Activated CD4-positive, alpha-beta T cell treated with anti-CD3 and anti-CD28 coated beads, Interleukin-2, amount 50 U/mL, for 24 hours (primary cell): ENCODE results near the gene PSME2.
A peak's percentile ranks its signal among the peaks of the same experiment; 100 is the strongest.
"Not testable (repeated sequence)": the region's sequence is repeated elsewhere in the genome, so short reads cannot be mapped to it uniquely, and the experiment has no call there.

Source experiments
- DNase-seq, 2 donors: peaks; one replicate each; pipeline ENCODE4 v3.0.0-alpha.2; 2020; ENCODE audit warnings: low read depth in 1 of 2, low spot score in 1 of 2

PSME2 gene

DNA sequence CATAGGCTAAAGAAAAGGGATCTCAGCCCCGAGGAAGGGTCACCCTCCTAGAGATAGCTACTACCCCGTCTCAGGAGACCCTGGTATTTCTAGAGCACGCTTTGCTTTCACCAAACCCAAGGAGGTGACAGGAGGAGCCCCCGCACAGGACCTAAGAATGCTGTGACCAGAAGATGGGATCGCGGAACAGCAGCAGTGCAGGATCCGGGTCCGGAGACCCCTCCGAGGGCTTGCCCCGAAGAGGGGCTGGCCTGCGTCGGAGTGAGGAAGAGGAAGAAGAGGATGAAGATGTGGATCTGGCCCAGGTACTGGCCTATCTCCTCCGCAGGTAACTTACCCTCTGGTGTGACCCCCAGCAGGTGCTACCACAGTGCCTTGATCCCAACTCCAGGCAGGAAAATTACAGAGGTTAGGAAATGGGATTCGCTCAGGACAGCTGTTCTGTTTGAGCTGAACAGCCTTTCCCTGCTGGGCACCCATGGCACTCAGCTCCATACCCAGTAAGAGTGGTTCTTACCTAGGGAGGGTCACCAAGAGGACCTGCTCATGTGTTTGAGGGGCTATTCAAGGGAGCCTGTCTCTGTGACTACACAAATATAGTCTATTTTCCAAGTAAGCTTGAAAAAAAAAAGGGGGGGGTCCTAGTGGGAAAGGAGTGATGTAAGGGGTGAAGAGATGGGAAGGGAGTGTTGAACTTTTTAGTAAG lies 30.8 kb downstream of the PSME2 start:
- no peak for DNase-seq

- peak; percentile 98 for DNase-seq
Observed at GRCh38 chr14:24114532-24115421, 31.6 kb downstream of the PSME2 start, which contains the start of the genes DCAF11 and NRL. DCAF11 (plus strand) TSS chr14:24114777; CDS start chr14:24115595, 818 bp downstream. NRL (minus strand) TSS chr14:24114949; CDS start chr14:24082848, 32,101 bp downstream.

DNA sequence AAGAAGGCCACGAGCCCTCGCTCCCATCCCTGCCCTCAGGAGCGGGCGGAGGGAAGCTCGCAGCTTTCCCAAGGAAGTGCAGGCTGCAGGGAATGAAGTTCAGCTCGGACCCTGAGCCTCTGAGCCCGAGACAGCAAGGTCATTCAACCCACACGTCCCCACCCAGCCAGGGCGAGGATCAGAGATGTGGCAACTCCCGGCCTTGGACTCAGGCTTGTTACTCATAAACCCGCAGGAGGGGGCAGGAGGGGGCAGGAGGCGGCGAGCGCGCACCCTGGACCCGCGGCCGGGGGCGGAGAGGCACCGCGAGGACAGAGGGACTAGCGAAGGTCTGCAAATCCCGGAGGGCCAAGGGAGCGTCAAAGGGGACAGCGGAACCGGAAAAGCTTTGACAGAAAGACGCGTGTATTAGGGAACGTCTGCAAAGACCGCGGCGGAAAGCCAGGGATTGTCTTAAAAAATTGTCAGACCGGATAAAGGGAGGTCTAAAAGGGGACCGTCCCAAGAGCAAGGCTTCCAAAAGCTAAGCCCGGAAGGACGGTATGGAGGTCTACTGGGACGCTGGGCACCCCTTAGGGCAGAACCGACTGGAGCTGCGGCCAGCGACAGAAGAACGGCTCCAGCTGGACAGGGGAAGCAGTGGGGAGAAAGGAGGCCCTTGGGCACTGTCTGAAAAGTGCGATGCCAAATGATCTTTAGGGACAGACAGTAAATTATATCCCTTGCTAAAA lies 32.4 kb downstream of the PSME2 start:
- DNase-seq, result peak; percentile 61 to 80

DNA sequence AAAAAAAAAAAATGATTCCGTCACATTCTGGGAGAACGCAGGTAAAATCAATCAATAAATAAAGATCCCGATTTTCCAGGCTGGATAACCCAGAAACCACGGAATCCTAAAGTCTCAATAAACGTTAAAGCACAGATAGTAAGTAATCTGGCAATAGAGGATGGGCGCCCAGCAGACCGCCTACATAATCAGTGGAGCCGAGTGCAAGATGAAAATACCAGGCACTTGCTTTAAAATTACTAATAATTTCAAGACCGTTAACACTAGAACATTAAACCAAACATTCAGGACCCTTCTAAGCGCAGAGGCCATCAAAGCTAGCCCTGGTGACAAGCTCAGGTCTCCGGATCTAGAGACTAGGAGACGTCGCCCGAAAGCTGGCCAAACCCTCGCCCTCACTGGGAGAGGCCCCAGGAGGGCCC lies 33.0 kb downstream of the PSME2 start:
- no peak for DNase-seq

GRCh38 chr14:24110523-24110922 lies 35.9 kb downstream of the PSME2 start:
- no peak for DNase-seq

GRCh38 chr14:24110060-24110459 lies 36.4 kb downstream of the PSME2 start:
- no peak for DNase-seq

DNA sequence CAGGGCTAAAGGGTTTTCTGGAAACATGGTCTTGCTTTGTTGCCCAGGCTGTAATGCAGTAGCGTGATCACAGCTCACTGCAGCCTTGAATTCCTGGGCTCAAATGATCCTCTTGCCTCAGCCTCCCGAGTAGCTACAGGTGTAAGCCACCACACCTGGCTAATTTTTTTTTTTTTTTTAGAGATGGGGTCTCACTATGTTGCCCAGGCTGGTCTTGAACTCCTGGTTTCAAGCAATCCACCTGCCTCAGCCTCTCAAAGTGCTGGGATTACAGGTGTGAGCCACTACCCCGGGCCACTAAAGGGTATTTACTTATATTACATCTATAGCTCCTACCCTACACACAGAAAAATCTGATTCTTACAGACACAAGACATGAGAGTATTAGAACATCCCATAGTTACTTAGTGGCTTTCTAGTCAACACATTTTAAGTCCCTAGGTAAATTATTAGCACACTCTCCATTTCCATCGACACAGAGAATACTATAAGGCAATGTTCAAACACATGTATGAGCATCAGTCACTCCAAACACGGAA lies 38.0 kb downstream of the PSME2 start:
- DNase-seq, result no peak

- DNase-seq, result no peak
Observed at GRCh38 chr14:24106672-24107271, 39.6 kb downstream of the PSME2 start.

GRCh38 chr14:24105609-24106239 lies 40.7 kb downstream of the PSME2 start:
- not testable (repeated sequence) for DNase-seq

DNA sequence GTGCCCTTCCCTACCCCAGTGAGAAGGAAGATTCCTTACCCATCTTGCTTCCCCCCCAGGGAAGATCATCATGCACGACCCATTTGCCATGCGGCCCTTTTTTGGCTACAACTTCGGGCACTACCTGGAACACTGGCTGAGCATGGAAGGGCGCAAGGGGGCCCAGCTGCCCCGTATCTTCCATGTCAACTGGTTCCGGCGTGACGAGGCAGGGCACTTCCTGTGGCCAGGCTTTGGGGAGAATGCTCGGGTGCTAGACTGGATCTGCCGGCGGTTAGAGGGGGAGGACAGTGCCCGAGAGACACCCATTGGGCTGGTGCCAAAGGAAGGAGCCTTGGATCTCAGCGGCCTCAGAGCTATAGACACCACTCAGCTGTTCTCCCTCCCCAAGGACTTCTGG lies 43.0 kb downstream of the PSME2 start:
- DNase-seq, result no peak

DNA sequence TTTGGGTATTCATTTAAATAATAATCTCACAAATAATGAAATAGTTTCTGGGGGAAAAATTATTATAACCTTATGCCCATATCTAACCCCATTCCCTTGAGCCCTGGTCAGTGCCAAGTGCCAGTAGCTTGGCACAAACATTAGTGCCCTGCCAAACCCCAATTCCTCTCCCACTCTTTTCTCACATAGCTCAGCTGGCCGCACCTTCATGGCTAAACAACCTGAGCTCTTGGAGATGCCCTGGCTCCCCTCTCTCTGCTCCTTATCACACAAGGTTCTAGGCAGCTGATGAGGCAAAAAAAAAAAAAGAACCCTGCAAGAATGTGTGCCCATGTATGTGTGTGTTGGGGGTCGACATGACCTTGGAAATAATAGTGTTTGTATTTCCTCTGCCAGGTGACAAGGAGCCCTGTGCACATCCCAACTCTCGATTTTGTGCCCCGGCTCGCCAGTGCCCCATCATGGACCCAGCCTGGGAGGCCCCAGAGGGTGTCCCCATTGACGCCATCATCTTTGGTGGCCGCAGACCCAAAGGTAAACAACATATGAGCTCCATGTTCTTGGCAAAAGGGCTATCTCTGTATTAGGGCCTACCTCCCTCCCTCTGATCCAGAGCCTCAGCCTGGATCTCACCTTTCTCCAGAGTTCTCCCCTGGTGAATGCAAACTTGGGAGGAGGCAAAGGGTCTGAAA lies 43.9 kb downstream of the PSME2 start:
- DNase-seq, result no peak

- DNase-seq, result no peak
Observed at GRCh38 chr14:24100982-24101494, 45.4 kb downstream of the PSME2 start.

DNA sequence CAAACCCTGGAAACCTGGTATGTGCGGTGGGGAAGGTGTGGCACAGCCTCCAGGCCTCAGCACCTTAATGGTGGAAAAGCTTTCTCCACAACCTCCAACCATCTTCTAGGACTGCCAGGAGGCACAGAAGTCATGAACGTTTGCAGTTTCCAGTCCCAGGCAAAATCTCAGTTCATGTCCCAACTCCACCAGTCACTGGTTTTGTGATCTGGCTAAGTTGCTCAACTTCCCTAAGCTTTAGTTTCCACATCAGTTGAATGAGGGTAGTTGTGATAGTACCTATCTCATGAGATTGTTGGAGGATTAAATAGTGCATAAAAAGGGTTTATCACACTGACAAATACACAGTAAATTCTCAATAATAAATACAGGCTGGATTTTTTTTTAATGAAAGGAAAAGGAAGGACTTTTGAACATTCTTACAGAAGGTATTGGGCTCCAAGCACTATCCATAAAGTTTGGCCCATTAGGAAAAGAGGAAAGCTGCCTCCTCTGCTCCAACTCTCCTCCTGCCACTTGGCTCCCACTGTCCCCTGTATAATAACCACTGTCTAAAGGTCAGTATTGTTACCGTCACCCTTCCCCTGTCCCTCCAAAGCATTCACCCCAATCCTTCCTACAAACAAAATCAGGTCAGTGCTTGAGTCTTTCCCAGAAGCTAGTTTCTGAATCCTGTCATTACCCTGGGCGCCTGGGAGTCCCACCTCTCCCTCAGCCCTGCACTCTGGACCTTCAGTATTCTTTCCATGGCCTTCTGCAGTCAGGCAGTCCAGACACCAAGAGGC lies 46.0 kb downstream of the PSME2 start:
- DNase-seq, result no peak

GRCh38 chr14:24098927-24099813 lies 47.2 kb downstream of the PSME2 start:
- DNase-seq, result no peak

DNA sequence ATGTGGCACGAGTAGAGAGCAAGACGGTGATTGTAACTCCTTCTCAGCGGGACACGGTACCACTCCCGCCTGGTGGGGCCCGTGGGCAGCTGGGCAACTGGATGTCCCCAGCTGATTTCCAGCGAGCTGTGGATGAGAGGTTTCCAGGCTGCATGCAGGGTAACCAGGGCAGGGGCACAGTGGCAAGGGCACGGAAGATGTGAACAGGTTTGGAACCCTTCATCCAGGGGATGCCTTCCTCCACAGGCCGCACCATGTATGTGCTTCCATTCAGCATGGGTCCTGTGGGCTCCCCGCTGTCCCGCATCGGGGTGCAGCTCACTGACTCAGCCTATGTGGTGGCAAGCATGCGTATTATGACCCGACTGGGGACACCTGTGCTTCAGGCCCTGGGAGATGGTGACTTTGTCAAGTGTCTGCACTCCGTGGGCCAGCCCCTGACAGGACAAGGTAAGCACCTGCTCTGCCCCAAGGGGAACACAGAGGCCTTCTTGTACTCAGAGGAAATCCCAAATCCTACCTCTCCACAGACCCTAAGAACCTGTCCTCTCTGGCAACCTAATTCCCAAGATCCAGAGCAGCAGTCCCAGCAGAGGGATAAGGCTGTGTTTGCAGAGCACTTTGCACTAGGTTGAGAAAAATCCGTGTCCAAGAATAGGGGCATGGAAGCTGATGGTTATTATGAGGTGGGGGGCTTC lies 48.0 kb downstream of the PSME2 start:
- DNase-seq, result no peak

GRCh38 chr14:24096545-24097181 lies 49.7 kb downstream of the PSME2 start:
- no peak for DNase-seq
